Trophoblast cell (in vitro differentiated cells and primary cell): ENCODE results near the gene NR1D1.

Source experiments
- DNase-seq, 2 donors: peaks; one replicate each; pipeline ENCODE4 v3.0.0-alpha.2; 2016
- H2AFZ ChIP-seq: 2 replicates; pipeline ENCODE4 v1.6.1; 2013; ENCODE audit warnings: low read length, moderate library complexity, mild to moderate bottlenecking; ENCODE audit not compliant: insufficient read depth, poor library complexity
- H2AK5ac ChIP-seq: 2 replicates; pipeline ENCODE4 v1.6.1; 2013; ENCODE audit warnings: mild to moderate bottlenecking, low read length
- H2BK120ac ChIP-seq: 2 replicates; pipeline ENCODE4 v1.6.1; 2013; ENCODE audit warnings: low read length, mild to moderate bottlenecking, moderate library complexity; ENCODE audit not compliant: insufficient read depth, poor library complexity
- H2BK12ac ChIP-seq: 2 replicates; pipeline ENCODE4 v1.6.1; 2013; ENCODE audit warnings: mild to moderate bottlenecking, low read length, moderate library complexity
- H2BK5ac ChIP-seq: 2 replicates; pipeline ENCODE4 v1.6.1; 2013; ENCODE audit warnings: low read length, low read depth, moderate library complexity, mild to moderate bottlenecking; ENCODE audit not compliant: poor library complexity
- H3K14ac ChIP-seq: 2 replicates; pipeline ENCODE4 v1.6.1; 2013; ENCODE audit warnings: mild to moderate bottlenecking, low read length
- H3K18ac ChIP-seq: 2 replicates; pipeline ENCODE4 v1.6.1; 2013; ENCODE audit warnings: mild to moderate bottlenecking, low read length
- H3K23ac ChIP-seq: 2 replicates; pipeline ENCODE4 v1.6.1; 2013; ENCODE audit warnings: low read length
- H3K27ac ChIP-seq: 2 replicates; pipeline ENCODE4 v1.5.1; 2013; ENCODE audit warnings: low read depth, mild to moderate bottlenecking, inconsistent platforms, low read length, moderate library complexity
- H3K27me3 ChIP-seq: 2 replicates; pipeline ENCODE4 v1.6.1; 2013; ENCODE audit warnings: inconsistent platforms, mild to moderate bottlenecking, low read length, moderate library complexity; ENCODE audit not compliant: insufficient read depth
- H3K36me3 ChIP-seq, 2 experiments: 1 replicate in 1 of 2; 2 replicates in 1 of 2; pipeline ENCODE4 v1.6.1; 2013; ENCODE audit warnings: low read length in 2 of 2, mild to moderate bottlenecking in 2 of 2, moderate library complexity in 1 of 2; ENCODE audit not compliant: insufficient read depth in 2 of 2, control insufficient read depth in 1 of 2
- H3K4ac ChIP-seq: 2 replicates; pipeline ENCODE4 v1.6.1; 2013; ENCODE audit warnings: low read depth, mild to moderate bottlenecking, low read length, moderate library complexity
- H3K4me1 ChIP-seq, 2 experiments: 1 replicate in 1 of 2; 2 replicates in 1 of 2; pipeline ENCODE4 v1.6.1; 2013; ENCODE audit warnings: low read length in 2 of 2, mild to moderate bottlenecking in 2 of 2, moderate library complexity in 1 of 2; ENCODE audit not compliant: insufficient read depth in 2 of 2, control insufficient read depth in 1 of 2
- H3K4me2 ChIP-seq: 2 replicates; pipeline ENCODE4 v1.6.1; 2013; ENCODE audit warnings: inconsistent platforms, mild to moderate bottlenecking, low read length, moderate library complexity
- H3K4me3 ChIP-seq: 2 replicates; pipeline ENCODE4 v1.5.1; 2013; ENCODE audit warnings: mild to moderate bottlenecking, low read depth, low read length, inconsistent platforms
- H3K79me1 ChIP-seq: one replicate; pipeline ENCODE4 v1.6.1; 2013; ENCODE audit warnings: low read length
- H3K79me2 ChIP-seq: 2 replicates; pipeline ENCODE4 v1.6.1; 2013; ENCODE audit warnings: low read length, mild to moderate bottlenecking; ENCODE audit not compliant: control insufficient read depth, insufficient read depth, poor library complexity
- H3K9ac ChIP-seq: 2 replicates; pipeline ENCODE4 v1.6.1; 2013; ENCODE audit warnings: mild to moderate bottlenecking, low read length
- H3K9me3 ChIP-seq: 2 replicates; pipeline ENCODE4 v1.6.1; 2013; ENCODE audit warnings: low read depth, mild to moderate bottlenecking, control low read depth, inconsistent platforms, low read length; ENCODE audit not compliant: insufficient read depth
- H4K12ac ChIP-seq: 2 replicates; pipeline ENCODE4 v1.6.1; 2013; ENCODE audit warnings: low read depth, mild to moderate bottlenecking, low read length, moderate library complexity
- H4K8ac ChIP-seq: 2 replicates; pipeline ENCODE4 v1.6.1; 2013; ENCODE audit warnings: low read depth, mild to moderate bottlenecking, low read length, moderate library complexity
- H4K91ac ChIP-seq: one replicate; pipeline ENCODE4 v1.6.1; 2013; ENCODE audit warnings: low read depth, mild to moderate bottlenecking, low read length, moderate library complexity
- WGBS: extraction: QIAGEN DNeasy Blood & Tissue Kit; methylation state at CpG from one replicate; pipeline ENCODE4 v1.1.7; 2013; ENCODE audit warnings: missing lambda C conversion rate; ENCODE audit not compliant: insufficient read length, insufficient coverage; ENCODE audit errors: extremely low coverage; 5-methylcytosine and 5-hydroxymethylcytosine counted together

Gene NR1D1

GRCh38 chr17:40087903-40088718, 12.3 kb downstream of the NR1D1 start:
- Histone ChIP-seq H4K91ac (no peak overlapping the region), H3K4me1 (peaks cover 0 to 2% of the 10 kb centered on the region in 2 experiments), H3K36me3 (peaks cover 13 to 15% of the 10 kb centered on the region in 2 experiments), H2BK12ac (no peak overlapping the region), H3K4me3 (no peak overlapping the region), H3K79me1 (no peaks in the 10 kb centered on the region), H2AFZ (no peak overlapping the region), H3K79me2 (no peaks in the 10 kb centered on the region), H3K23ac (no peak overlapping the region), H4K8ac (no peak overlapping the region), H3K4ac (no peak overlapping the region), H2BK5ac (no peak overlapping the region), H3K27me3 (no peaks in the 10 kb centered on the region), H2AK5ac (no peak overlapping the region), H3K9ac (no peak overlapping the region), H3K4me2 (no peak overlapping the region), H4K12ac (no peak overlapping the region), H3K18ac (no peak overlapping the region), H3K27ac (no peak overlapping the region), H3K9me3 (peaks cover 2% of the 10 kb centered on the region), H2BK120ac (no peak overlapping the region), H3K14ac (no peak overlapping the region)
- no peak for DNase-seq
- WGBS, result no CpG with 5 or more reads among the region's 28 CpGs

- Histone ChIP-seq H3K4ac (no peak overlapping the region), H2AFZ (no peak overlapping the region), H3K14ac (no peak overlapping the region), H3K4me1 (peaks cover 0 to 2% of the 10 kb centered on the region in 2 experiments), H2AK5ac (no peak overlapping the region), H4K12ac (no peak overlapping the region), H2BK12ac (no peak overlapping the region), H4K91ac (no peak overlapping the region), H3K4me2 (no peak overlapping the region), H3K79me2 (no peaks in the 10 kb centered on the region), H3K18ac (no peak overlapping the region), H3K36me3 (peaks cover 12 to 15% of the 10 kb centered on the region in 2 experiments), H2BK120ac (no peak overlapping the region), H3K27me3 (no peaks in the 10 kb centered on the region), H2BK5ac (no peak overlapping the region), H4K8ac (no peak overlapping the region), H3K23ac (no peak overlapping the region), H3K9ac (no peak overlapping the region), H3K4me3 (no peak overlapping the region), H3K27ac (no peak overlapping the region), H3K9me3 (peaks cover 2% of the 10 kb centered on the region), H3K79me1 (no peaks in the 10 kb centered on the region)
- no CpG with 5 or more reads among the region's 6 CpGs for WGBS
- no peak for DNase-seq
Measured at GRCh38 chr17:40087049-40087794, 13.2 kb downstream of the NR1D1 start.

DNA sequence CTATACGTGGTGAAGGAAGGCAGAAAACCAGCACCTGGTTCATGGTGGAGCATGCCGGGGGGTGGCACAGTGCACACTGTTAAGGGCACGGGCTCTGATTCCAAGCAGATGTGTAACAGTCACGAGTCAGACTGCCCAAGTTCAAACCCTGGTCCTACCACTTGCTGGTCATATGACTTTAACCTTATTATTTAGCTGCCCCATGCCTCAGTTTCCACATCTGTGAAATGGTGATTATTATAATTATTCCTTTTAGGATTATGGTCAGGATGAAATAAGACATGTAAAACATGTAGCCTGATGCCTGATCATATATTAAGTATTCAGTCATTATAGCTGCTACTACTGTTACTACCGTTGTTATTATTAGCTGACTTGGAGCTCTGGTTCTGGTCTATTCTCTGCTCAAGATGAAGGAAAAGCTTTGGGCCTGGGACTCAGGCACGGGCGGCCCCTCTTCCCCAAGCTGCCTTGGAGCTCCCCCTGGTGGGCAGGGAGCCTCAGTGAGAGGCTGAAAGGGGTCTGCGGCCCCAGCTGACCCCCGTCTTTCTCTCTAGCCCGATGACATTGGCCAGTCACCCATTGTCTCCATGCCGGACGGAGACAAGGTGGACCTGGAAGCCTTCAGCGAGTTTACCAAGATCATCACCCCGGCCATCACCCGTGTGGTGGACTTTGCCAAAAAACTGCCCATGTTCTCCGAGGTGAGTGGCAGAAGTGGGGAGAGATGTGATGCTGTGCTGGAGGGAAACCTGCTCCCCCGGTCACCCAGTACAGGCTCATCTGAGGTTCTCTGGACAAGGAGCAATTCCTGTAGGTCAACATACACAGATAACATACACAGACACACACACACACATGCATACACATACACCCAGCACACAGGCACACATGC, 14.0 kb downstream of the NR1D1 start:
- no peak overlapping the region for H3K4me3 ChIP-seq
- no CpG with 5 or more reads among the region's 17 CpGs for WGBS
- H3K18ac ChIP-seq, result no peak overlapping the region
- H3K4me2 ChIP-seq, result no peak overlapping the region
- H3K9me3 ChIP-seq, result peaks cover 2% of the 10 kb centered on the region
- no peaks in the 10 kb centered on the region for H3K4me1 ChIP-seq
- H2BK12ac ChIP-seq, result no peak overlapping the region
- no peak overlapping the region for H3K14ac ChIP-seq
- H3K23ac ChIP-seq, result no peak overlapping the region
- H3K36me3 ChIP-seq, result peaks cover 12 to 15% of the 10 kb centered on the region in 2 experiments
- H3K79me1 ChIP-seq, result no peaks in the 10 kb centered on the region
- no peak overlapping the region for H3K9ac ChIP-seq
- no peak overlapping the region for H2BK5ac ChIP-seq
- no peak overlapping the region for H4K8ac ChIP-seq
- H2BK120ac ChIP-seq, result no peak overlapping the region
- H4K12ac ChIP-seq, result no peak overlapping the region
- H3K79me2 ChIP-seq, result no peaks in the 10 kb centered on the region
- no peaks in the 10 kb centered on the region for H3K27me3 ChIP-seq
- peak in 1 of 2 donors; percentile 61 for DNase-seq
- H2AK5ac ChIP-seq, result no peak overlapping the region
- H2AFZ ChIP-seq, result no peak overlapping the region
- H4K91ac ChIP-seq, result no peak overlapping the region
- H3K27ac ChIP-seq, result no peak overlapping the region
- no peak overlapping the region for H3K4ac ChIP-seq

DNA sequence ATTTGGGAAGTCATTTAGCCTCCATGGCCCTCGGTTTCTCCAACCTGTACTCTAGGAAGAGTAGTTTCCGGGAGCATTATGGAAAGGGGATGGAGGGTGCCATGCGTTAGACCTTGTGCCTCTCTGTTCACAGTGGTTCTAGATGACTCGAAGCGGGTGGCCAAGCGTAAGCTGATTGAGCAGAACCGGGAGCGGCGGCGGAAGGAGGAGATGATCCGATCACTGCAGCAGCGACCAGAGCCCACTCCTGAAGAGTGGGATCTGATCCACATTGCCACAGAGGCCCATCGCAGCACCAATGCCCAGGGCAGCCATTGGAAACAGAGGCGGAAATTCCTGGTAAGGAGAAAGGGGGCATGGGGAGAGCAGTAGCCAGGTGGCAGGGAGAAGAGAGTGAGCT, 15.9 kb downstream of the NR1D1 start:
- no peak overlapping the region for H3K27ac ChIP-seq
- H3K23ac ChIP-seq, result no peak overlapping the region
- no CpG with 5 or more reads among the region's 14 CpGs for WGBS
- H3K4me2 ChIP-seq, result no peak overlapping the region
- H3K36me3 ChIP-seq, result peaks cover 10 to 14% of the 10 kb centered on the region in 2 experiments
- no peaks in the 10 kb centered on the region for H3K79me2 ChIP-seq
- no peak for DNase-seq
- H3K4ac ChIP-seq, result no peak overlapping the region
- no peak overlapping the region for H2AK5ac ChIP-seq
- H2BK12ac ChIP-seq, result no peak overlapping the region
- no peak overlapping the region for H3K4me3 ChIP-seq
- no peak overlapping the region for H2AFZ ChIP-seq
- H3K9ac ChIP-seq, result no peak overlapping the region
- H4K91ac ChIP-seq, result no peak overlapping the region
- peaks cover 2% of the 10 kb centered on the region for H3K9me3 ChIP-seq
- H3K18ac ChIP-seq, result no peak overlapping the region
- no peak overlapping the region for H3K14ac ChIP-seq
- H3K4me1 ChIP-seq, result no peaks in the 10 kb centered on the region
- no peaks in the 10 kb centered on the region for H3K27me3 ChIP-seq
- H3K79me1 ChIP-seq, result no peaks in the 10 kb centered on the region
- no peak overlapping the region for H4K12ac ChIP-seq
- no peak overlapping the region for H4K8ac ChIP-seq
- no peak overlapping the region for H2BK5ac ChIP-seq
- no peak overlapping the region for H2BK120ac ChIP-seq
